Measurements from ENCODE around the gene ANGPTL2. TPM values are rescaled to one million over a fixed set of nuclear protein-coding genes. Genes with fewer than 3 reads are reported as not detected.

ANGPTL2 gene
- total and polyA plus RNA-seq, 9 of the 15 experiments (the other 6 are each of a cell fraction or from before 2014, with no cell fraction given): not detected

- CTCF ChIA-PET (ENCODE audit: low intra/inter-chr PET ratio): no interaction called here
- Histone ChIP-seq H3K4me2 (ENCODE audit: insufficient read depth, low read length) (no peak overlapping the region), H3K27ac (ENCODE audit: extremely low read depth, low read depth, low read length) (no peak overlapping the region), H3K9me1 (ENCODE audit: control insufficient read depth, insufficient read depth, low read length) (no peaks in the 10 kb centered on the region), H3K9me3 (replicated peaks; ENCODE audit: control insufficient read depth, insufficient read depth, low read depth, low read length) (no peaks in the 10 kb centered on the region), H3K27me3 (ENCODE audit: control insufficient read depth in 2 of 2, insufficient read depth in 2 of 2, low read length in 2 of 2) (peaks cover 41 to 63% of the 10 kb centered on the region in 2 experiments; a peak in 4 of 5 replicates), H2AFZ (ENCODE audit: low read depth, low read length) (no peak overlapping the region), H3K79me2 (ENCODE audit: control insufficient read depth, insufficient read depth, low read length) (no peaks in the 10 kb centered on the region), H3K36me3 (ENCODE audit: control insufficient read depth, insufficient read depth, low read length) (no peaks in the 10 kb centered on the region), H3K4me3 (no peak overlapping the region), H3K9ac (ENCODE audit: insufficient read depth in 1 of 2, low read depth in 2 of 2, low read length in 2 of 2) (no peak overlapping the region; a peak in 1 of 4 replicates), H4K20me1 (replicated peaks; ENCODE audit: control insufficient read depth, insufficient read depth, low read length) (peaks cover 20% of the 10 kb centered on the region), H3K4me1 (replicated peaks in 1 of 2; ENCODE audit: control insufficient read depth in 2 of 2, insufficient read depth in 2 of 2, low read length in 2 of 2) (peaks cover 0 to 14% of the 10 kb centered on the region in 2 experiments; a peak in 2 of 5 replicates)
- no peak for FAIRE-seq
- no peak for DNase-seq (ENCODE audit: extremely low read depth in 1 of 4, low spot score in 3 of 4)
- POLR2A ChIA-PET: interaction anchor here (0.6 to 1.1 kb wide), 5 partner anchors 9 to 239 kb away, joined by 3 to 5 read pairs (median 3); no protein-coding TSS in a partner anchor
- in situ Hi-C loops (cut with MboI): no loop called here
- intact Hi-C loops (cut with micrococcal nuclease): no loop called here
- 0 out of 3 replicates have a peak, but pooled peaks have one; percentile 33 for ATAC-seq
- BruUV-seq (replicated peaks): no TSS peak
- 3% methylated on average over 16 of the region's 16 CpGs for WGBS (ENCODE audit: insufficient coverage, low coverage, missing lambda C conversion rate)
- TF ChIP-seq TFE3 (CRISPR knock-in tag; IDR thresholded peaks at IDR 0.05) (peak; percentile 9; the same call in 1 of the 2 replicates), ZNF146 (CRISPR knock-in tag; IDR thresholded peaks at IDR 0.05; ENCODE audit: unreplicated experiment) (no peak), TOE1 (IDR thresholded peaks at IDR 0.05; ENCODE audit: borderline replicate concordance) (no peak), TOE1 (CRISPR knock-in tag; IDR thresholded peaks at IDR 0.05; ENCODE audit: borderline replicate concordance, low read depth) (no peak), STAT5B (CRISPR knock-in tag; IDR thresholded peaks at IDR 0.05) (no peak), ZFP36 (IDR thresholded peaks at IDR 0.05; ENCODE audit: low read depth, low read length, partially characterized antibody) (no peak), RAD51 (IDR thresholded peaks at IDR 0.05; ENCODE audit: borderline replicate concordance, low read depth) (peak; percentile 41; the same call in 1 of the 2 replicates), NFIC (IDR thresholded peaks at IDR 0.05) (peak; percentile 20; the same call in 1 of the 2 replicates), DEAF1 (CRISPR knock-in tag; IDR thresholded peaks at IDR 0.05) (no peak), ZNF124 (CRISPR knock-in tag; IDR thresholded peaks at IDR 0.05) (no peak), ZNF561 (CRISPR knock-in tag; conservative IDR thresholded peaks at IDR 0.05) (no peak), USF1 (CRISPR knock-in tag; IDR thresholded peaks at IDR 0.05) (peak; percentile 67), KLF13 (tag; IDR thresholded peaks at IDR 0.05; ENCODE audit: borderline replicate concordance, low read depth) (no peak), POLR2AphosphoS2 (IDR thresholded peaks at IDR 0.05; ENCODE audit: low read length) (no peak), PPARD (CRISPR knock-in tag; IDR thresholded peaks at IDR 0.05) (no peak), USF2 (CRISPR knock-in tag; IDR thresholded peaks at IDR 0.05) (peak; percentile 66), ZNF121 (CRISPR knock-in tag; conservative IDR thresholded peaks at IDR 0.05) (no peak)
Measured at GRCh38 chr9:127123064-127123890, 842 bp upstream of the ANGPTL2 start.

All from K562 (cell line).